H1 (cell line): Measurements from ENCODE around the gene NT5C3B. TPM values are rescaled to one million over a fixed set of nuclear protein-coding genes. Genes with fewer than 3 reads are reported as not detected.

Experiments used
- BACH1 ChIP-seq: IDR thresholded peaks from 2 replicates; pipeline ENCODE4 v1.6.1; 2012; ENCODE audit warnings: low read length, improper control_type of control experiment
- CHD2 ChIP-seq: IDR thresholded peaks from 2 replicates; pipeline ENCODE4 v1.6.1; 2012; ENCODE audit warnings: low read length, improper control_type of control experiment
- RFX5 ChIP-seq: IDR thresholded peaks from 2 replicates; pipeline ENCODE4 v1.6.1; 2011; ENCODE audit warnings: low read depth, low read length, improper control_type of control experiment, borderline replicate concordance
- SIRT6 ChIP-seq: IDR thresholded peaks from one replicate; pipeline ENCODE4 v1.7.1; 2012; ENCODE audit warnings: low read length, inconsistent platforms
- TAF1 ChIP-seq: IDR thresholded peaks from 2 replicates; pipeline ENCODE4 v1.6.1; 2011; ENCODE audit warnings: mild to moderate bottlenecking, low read depth, low read length
- polyA plus RNA-seq, 7 experiments: library from polyadenylated mRNA; depleted of rRNA in 3 of 7; stranded (reverse) in 5 of 7; unstranded in 2 of 7; fragments of >200 nt in 5 of 7; fragments of 200-250 nt in 2 of 7; gene quantifications; 1 replicate in 5 of 7; 2 replicates in 1 of 7; 4 replicates in 1 of 7; pipeline versions ENCODE4 v1.2.1 to v1.2.3, GENCODE V29; 2011 to 2013; ENCODE audit warnings: missing spikeins in 2 of 7, mixed read lengths in 2 of 7
- total RNA-seq: library from RNA; stranded (reverse); fragmentation: NEBNext Ultra II Directional; extraction: Animal tissue kit (Norgen Biotek cat#: 25700); gene quantifications from 2 replicates; pipeline ENCODE4 v1.2.1, GENCODE V29; 2021

NT5C3B gene
- total and polyA plus RNA-seq, 2 of the 8 experiments (the other 6 are each of a cell fraction or from before 2014, with no cell fraction given): 68.7 to 94.5 TPM

GRCh38 chr17:41799366-41799765 lies 36.7 kb downstream of the NT5C3B start (continued):
- TF ChIP-seq RFX5 (no peak), SIRT6 (no peak), CHD2 (no peak), TAF1 (no peak), BACH1 (no peak)
- TF ChIP-seq, all 59 proteins: peak for 0
